ENCODE results near the gene LCTL. TPM values are rescaled to one million over a fixed set of nuclear protein-coding genes. Genes with fewer than 3 reads are reported as not detected.

The LCTL gene
- total RNA-seq, 1 donor from 2014 or later = not detected

DNA sequence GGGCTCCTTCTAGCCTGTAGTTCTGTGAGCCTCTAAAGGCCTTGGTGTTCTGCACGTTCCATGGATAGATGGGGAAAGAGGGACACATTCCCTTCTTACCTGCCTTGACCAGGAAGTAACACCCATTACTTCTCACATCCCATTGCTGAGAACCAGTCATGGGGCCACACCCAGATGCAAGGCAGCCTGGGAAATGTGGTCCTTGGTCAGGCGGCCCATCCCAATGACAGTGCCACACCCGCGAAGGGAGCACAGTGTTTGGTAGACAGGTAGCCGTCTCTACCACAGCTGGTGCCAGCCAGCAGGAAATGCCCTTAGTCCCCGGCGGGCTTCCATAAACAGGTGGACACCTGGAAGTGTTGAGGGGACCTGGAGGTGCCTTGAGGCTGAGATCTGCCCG lies 23.2 kb upstream of the LCTL start:
- Histone ChIP-seq H3K4me3 (ENCODE audit: low read depth, low read length) (no peak overlapping the region), H3K36me3 (ENCODE audit: control insufficient read depth, insufficient read depth, low read length) (no peaks in the 10 kb centered on the region), H3K27me3 (ENCODE audit: control insufficient read depth, insufficient read depth, low read length) (peaks cover 7% of the 10 kb centered on the region)
- TF ChIP-seq, protein P1, sequence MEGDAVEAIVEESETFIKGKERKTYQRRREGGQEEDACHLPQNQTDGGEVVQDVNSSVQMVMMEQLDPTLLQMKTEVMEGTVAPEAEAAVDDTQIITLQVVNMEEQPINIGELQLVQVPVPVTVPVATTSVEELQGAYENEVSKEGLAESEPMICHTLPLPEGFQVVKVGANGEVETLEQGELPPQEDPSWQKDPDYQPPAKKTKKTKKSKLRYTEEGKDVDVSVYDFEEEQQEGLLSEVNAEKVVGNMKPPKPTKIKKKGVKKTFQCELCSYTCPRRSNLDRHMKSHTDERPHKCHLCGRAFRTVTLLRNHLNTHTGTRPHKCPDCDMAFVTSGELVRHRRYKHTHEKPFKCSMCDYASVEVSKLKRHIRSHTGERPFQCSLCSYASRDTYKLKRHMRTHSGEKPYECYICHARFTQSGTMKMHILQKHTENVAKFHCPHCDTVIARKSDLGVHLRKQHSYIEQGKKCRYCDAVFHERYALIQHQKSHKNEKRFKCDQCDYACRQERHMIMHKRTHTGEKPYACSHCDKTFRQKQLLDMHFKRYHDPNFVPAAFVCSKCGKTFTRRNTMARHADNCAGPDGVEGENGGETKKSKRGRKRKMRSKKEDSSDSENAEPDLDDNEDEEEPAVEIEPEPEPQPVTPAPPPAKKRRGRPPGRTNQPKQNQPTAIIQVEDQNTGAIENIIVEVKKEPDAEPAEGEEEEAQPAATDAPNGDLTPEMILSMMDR (IDR thresholded peaks at IDR 0.05; ENCODE audit: insufficient read depth, low read length, poor library complexity, severe bottlenecking) = no peak
- DNase-seq (ENCODE audit: low read depth) = no peak

- no peak for DNase-seq (ENCODE audit: low read depth)
- H3K4me3 ChIP-seq (ENCODE audit: low read depth, low read length) = no peak overlapping the region
- H3K27me3 ChIP-seq (ENCODE audit: control insufficient read depth, insufficient read depth, low read length) = peaks cover 7% of the 10 kb centered on the region
- TF ChIP-seq, protein P1 (IDR thresholded peaks at IDR 0.05; ENCODE audit: insufficient read depth, low read length, poor library complexity, severe bottlenecking) = no peak
- H3K36me3 ChIP-seq (ENCODE audit: control insufficient read depth, insufficient read depth, low read length) = no peaks in the 10 kb centered on the region
These were observed 22.7 kb upstream of the LCTL start for GRCh38 chr15:66588537-66588936.

- Histone ChIP-seq H3K4me3 (ENCODE audit: low read depth, low read length) (no peak overlapping the region), H3K27me3 (ENCODE audit: control insufficient read depth, insufficient read depth, low read length) (peaks cover 7% of the 10 kb centered on the region), H3K36me3 (ENCODE audit: control insufficient read depth, insufficient read depth, low read length) (no peaks in the 10 kb centered on the region)
- TF ChIP-seq, protein P1 (IDR thresholded peaks at IDR 0.05; ENCODE audit: insufficient read depth, low read length, poor library complexity, severe bottlenecking) = no peak
- no peak for DNase-seq (ENCODE audit: low read depth)
These were observed 22.0 kb upstream of the LCTL start for GRCh38 chr15:66587749-66588148.

DNA sequence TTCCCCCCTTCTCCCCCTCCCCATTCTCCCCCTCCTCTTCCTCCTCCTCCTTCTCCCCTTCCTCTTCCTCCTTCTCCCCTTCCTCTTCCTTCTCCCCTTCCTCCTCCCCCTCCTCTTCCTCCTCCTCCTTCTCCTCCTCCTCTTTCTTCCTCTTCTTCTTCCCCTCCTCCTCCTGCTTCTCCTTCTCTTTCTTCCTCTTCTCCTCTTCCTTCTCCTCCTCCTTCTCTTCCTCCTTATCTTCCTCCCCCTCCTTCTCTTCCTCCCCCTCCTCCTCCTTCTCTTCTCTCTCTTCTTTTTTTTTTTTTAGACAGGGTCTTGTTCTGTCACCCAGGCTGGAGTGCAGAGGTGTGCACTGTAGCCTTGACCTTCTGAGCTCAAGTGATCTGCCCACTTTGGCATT lies 21.2 kb upstream of the LCTL start:
- TF ChIP-seq, protein P1 (IDR thresholded peaks at IDR 0.05; ENCODE audit: insufficient read depth, low read length, poor library complexity, severe bottlenecking) = no peak
- no peak for DNase-seq (ENCODE audit: low read depth)
- no peaks in the 10 kb centered on the region for H3K36me3 ChIP-seq (ENCODE audit: control insufficient read depth, insufficient read depth, low read length)
- no peak overlapping the region for H3K4me3 ChIP-seq (ENCODE audit: low read depth, low read length)
- peaks cover 7% of the 10 kb centered on the region for H3K27me3 ChIP-seq (ENCODE audit: control insufficient read depth, insufficient read depth, low read length)

DNA sequence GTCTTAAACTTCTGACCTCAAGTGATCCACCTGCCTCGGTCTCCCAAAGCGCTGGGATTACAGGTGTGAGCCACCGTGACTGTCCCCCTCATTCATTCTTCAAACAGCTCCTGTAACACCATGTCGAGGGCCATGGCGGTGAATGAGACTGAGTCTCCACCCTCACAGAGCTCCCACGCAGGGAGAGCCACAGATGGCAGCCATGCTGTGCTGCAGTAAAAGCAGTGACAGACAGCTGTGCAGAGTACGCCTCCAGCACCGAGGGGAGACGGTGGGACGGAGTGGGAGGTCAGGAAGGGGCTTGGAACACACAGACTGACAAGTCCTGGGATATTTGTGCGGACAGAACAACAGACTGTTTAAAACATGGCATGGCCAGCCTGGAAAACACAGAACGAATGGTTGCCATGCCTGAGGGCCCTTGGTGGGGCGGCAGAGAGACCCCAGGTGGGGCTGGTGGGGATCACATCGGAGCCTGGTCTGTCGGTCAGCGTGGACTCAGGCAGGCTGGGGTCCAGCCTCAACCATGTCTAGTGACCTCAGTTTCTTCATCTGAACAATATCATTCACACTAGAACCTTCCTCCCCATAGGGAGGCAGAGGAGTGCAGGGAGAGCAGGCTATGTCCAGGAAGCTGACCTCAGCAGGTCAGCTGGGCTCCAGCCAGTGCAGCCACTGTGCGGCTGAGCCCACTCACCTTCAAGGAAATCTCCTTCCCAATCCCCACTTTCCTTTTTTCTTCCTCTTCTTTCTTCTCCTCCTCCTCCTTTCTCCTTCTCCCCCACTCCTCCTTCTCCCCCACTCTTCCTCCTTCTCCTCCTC lies 20.6 kb upstream of the LCTL start:
- Histone ChIP-seq H3K4me3 (ENCODE audit: low read depth, low read length) (no peak overlapping the region), H3K27me3 (ENCODE audit: control insufficient read depth, insufficient read depth, low read length) (peaks cover 7% of the 10 kb centered on the region), H3K36me3 (ENCODE audit: control insufficient read depth, insufficient read depth, low read length) (no peaks in the 10 kb centered on the region)
- no peak for DNase-seq (ENCODE audit: low read depth)
- TF ChIP-seq, protein P1 (IDR thresholded peaks at IDR 0.05; ENCODE audit: insufficient read depth, low read length, poor library complexity, severe bottlenecking) = no peak

All from kidney epithelial cell (primary cell).